Hematopoietic multipotent progenitor cell treated with erythropoietin and hydrocortisone succinate and interleukin-3 and kit ligand, for 15 days (in vitro differentiated cells): ENCODE data around the gene LHFPL5.
A peak's percentile ranks its signal among the peaks of the same experiment; 100 is the strongest.

Experiments used
- DNase-seq: peaks from one replicate; pipeline ENCODE4 v3.0.0-alpha.2; 2015; ENCODE audit warnings: low spot score

The LHFPL5 gene

GRCh38 chr6:35804996-35805736 is at the start of gene LHFPL5:
Gene LHFPL5 (plus strand): TSS chr6:35805352. CDS start chr6:35805671, 319 bp downstream.
- peak; percentile 28 for DNase-seq

GRCh38 chr6:35757456-35758123 is 47.6 kb upstream of the LHFPL5 start:
- DNase-seq: no peak

GRCh38 chr6:35759426-35759825 is 45.7 kb upstream of the LHFPL5 start:
- DNase-seq: no peak

DNA sequence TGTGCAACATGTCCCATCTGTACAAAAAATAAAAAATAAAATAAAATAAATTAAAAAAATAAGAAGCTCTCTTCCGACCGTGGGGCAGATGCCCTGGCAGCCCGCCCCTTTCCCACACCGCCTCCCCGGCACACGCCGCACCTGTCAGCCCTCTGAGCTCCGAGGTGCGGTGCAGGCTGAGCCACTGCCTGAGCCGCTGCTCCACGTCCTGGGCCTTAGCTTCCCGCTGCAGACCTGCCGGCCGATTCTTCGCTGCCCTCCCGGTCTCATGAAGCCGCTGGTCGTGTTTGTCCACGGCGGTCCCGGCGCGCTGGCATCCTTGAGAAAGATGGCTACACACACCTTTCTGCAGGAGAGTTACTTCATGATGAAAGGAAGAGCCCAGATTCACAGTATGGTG is 39.4 kb upstream of the LHFPL5 start:
- no peak for DNase-seq

DNA sequence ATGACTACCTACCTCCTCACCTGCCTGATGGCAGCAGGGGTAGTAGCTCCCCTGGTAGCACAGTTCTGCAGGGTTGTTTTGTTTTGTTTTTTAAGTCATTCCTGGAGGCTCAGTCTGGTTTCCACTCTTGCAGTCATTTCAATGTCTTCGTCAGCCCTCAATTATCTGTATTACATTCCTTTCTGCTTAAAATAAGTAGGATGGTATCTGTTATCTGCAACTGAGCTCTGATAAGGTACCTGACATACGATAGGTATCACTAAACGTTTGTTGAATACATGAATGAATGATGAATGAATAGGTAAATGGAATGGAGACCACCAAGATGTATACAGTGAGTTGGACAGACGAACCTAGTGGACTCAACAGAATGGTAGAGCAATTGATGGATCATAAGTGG is 35.9 kb upstream of the LHFPL5 start:
- no peak for DNase-seq

- DNase-seq: no peak
Measured at GRCh38 chr6:35771343-35771627, 33.9 kb upstream of the LHFPL5 start.

DNA sequence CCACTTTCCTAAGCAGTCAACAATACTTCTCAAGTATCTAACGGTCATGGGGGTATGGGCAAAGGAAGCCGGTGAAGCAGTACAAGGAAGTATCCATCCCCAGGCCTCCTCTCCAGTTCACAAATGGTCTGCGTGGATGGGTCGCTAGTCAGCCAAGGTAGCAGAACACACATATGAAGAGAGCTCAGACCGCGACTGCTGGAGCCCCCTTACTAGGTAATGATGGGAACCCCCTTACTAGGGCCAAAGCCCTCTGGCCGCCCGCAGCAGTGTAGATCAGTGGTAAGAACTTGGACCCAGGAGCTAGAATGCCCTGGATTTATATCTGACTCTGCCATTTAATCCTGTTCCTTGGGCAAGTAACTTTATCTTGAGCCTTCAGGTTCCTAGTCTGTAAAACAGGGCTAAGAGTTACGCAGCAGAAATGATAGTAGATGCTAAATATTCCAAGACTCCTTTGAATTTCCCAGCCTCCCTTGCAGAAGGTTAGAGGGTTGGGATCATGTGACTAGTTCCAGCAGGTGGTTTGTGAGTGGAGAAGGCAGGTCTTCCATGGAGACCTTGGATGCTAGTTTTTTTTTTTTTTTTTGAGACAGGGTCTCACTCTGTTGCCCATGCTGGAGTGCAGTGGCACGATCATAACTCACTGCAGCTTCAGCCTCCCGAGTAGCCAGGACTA is 30.9 kb upstream of the LHFPL5 start:
- DNase-seq: no peak

DNA sequence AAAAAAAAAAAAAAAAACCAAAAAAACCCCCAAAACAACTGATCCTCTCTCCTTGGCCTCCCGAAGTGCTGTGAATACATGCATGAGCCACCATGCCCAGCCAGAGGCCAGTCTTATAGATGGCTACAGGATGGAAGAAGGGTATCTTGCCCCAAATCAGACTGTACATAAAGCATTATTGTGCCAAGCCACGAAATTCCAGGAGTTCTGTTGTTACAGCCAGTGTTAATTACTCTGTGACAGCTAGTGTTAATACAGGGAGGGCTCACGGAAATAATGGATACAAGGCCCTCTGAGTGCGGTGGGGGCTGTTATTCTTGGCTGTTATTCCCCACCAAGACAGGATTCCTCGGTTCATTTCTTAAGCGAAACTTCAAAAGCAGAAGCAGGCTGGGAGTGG is 30.1 kb upstream of the LHFPL5 start:
- DNase-seq: no peak

DNA sequence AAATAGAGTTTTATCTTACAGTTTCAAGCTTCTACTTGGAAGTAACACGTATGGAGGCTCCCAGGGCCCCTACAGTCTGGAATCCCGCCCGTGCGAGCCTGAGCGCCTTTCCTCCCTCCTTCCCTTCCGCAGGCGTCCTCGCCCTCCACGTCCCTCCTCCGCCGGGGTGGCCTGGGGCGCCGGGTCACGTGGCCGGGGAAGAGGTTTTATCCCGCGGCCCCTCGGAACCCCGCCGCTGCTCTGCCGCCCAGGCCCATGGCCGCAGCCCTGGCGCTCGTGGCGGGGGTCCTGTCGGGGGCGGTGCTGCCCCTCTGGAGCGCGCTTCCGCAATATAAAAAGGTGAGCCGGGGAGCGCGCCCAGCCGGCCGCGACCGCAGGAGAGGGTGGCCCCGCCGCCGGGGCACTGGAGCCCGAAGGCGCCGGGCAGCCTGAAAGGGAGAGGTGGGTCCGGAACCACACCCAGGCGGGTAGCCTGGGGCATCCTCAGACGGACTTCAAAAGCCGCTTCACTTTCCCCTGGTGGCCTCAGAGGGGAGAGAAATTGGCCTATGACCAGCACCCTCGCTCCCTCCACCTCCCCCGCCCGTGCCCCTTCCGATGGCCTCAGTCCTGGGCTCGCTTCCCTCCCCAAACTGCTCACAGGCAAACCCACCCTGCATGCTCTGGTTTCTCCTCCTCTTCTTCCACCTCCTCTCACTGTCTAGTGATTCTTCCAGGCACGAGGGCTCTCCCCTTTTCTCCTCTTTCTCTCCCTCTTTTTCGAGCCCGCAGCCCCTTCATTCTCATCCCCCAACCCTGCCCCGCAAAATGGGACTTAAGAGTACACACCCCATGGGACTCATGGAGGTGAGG is 28.6 kb upstream of the LHFPL5 start, which contains the start of gene CLPSL2:
Gene CLPSL2 (plus strand): TSS at position 235 of the 852 bp plus-strand sequence. CDS start 21 bp downstream, at position 256.
- no peak for DNase-seq

DNA sequence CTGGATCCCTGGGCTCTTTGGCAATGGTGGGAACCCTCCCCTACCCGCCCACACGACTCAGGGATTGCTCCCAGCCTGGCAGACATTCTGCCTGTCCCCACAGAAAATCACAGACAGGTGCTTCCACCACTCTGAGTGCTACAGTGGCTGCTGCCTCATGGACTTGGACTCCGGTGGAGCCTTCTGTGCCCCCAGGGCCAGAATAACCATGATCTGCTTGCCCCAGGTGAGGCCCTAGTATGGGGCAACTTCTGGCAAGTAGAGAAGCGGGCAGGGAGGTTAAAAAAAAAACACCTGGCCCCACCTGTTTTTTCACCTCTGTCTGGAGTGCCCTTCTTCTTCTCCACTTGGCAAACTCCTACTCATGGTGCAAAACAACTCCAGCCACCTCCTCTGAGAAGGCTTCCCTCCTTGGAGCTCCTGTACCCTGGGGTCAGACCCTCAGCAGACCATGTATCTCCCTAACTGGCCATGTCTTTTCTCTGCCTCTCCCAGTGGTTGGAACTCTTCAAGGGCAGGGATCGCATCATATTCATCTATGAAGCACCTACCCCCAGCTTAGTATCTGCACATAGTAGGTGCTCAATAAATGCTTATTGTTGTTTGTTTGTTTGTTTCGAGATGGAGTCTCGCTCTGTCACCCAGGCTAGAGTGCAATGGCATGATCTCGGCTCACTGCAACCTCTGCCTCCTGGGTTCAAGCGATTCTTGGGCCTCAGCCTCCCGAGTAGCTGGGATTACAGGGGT is 27.6 kb upstream of the LHFPL5 start:
- DNase-seq: no peak

- no peak for DNase-seq
Measured at GRCh38 chr6:35778437-35778836, 26.7 kb upstream of the LHFPL5 start.

DNA sequence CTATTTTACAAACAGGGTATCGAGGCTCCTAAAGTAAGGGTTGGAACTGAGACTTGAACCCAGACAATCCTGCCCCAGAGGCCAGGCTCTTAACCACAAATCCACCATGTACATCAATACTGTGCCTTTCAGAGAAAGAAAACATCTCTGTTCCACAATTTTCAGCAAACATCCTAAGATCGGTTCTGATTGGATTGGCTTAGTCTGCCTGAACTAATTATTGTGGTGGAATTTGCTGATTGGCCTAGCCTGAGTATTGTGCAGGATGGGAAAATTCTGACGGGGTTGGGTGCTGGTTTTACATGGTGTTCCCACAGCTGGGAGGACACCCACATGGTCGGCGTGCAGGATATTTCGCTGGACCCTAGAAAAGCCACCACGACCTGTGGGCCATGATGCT is 24.4 kb upstream of the LHFPL5 start, which contains the start of gene CLPSL1:
Gene CLPSL1 (plus strand): TSS at position 301 of the 400 bp plus-strand sequence. CDS start 92 bp downstream, at position 393.
- DNase-seq: no peak

- DNase-seq: no peak
Measured at GRCh38 chr6:35781290-35781689, 23.9 kb upstream of the LHFPL5 start.

- no peak for DNase-seq
Measured at GRCh38 chr6:35782424-35782823, 22.7 kb upstream of the LHFPL5 start.

GRCh38 chr6:35784200-35784599 is 21.0 kb upstream of the LHFPL5 start:
- no peak for DNase-seq

DNA sequence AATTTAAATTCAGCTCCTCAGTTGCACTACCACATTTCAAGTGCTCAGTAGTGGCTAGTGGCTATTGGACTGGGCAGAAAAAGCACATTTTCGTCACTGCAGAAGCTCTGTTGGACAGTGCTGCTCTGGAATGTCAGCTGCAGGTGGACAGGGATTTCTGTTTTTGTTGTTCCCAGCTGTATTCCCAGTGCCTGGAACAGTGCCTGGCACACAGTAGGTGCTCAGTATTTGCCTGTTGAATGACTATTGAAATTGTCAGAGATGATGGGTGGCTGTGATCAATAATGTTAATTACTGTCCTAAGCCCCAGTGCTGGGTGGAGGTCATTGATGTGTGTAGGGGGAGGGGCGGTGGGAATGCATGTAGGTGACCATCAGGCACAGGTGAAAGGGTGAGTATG is 18.9 kb upstream of the LHFPL5 start:
- no peak for DNase-seq

- DNase-seq: no peak
Measured at GRCh38 chr6:35786810-35787209, 18.3 kb upstream of the LHFPL5 start.

DNA sequence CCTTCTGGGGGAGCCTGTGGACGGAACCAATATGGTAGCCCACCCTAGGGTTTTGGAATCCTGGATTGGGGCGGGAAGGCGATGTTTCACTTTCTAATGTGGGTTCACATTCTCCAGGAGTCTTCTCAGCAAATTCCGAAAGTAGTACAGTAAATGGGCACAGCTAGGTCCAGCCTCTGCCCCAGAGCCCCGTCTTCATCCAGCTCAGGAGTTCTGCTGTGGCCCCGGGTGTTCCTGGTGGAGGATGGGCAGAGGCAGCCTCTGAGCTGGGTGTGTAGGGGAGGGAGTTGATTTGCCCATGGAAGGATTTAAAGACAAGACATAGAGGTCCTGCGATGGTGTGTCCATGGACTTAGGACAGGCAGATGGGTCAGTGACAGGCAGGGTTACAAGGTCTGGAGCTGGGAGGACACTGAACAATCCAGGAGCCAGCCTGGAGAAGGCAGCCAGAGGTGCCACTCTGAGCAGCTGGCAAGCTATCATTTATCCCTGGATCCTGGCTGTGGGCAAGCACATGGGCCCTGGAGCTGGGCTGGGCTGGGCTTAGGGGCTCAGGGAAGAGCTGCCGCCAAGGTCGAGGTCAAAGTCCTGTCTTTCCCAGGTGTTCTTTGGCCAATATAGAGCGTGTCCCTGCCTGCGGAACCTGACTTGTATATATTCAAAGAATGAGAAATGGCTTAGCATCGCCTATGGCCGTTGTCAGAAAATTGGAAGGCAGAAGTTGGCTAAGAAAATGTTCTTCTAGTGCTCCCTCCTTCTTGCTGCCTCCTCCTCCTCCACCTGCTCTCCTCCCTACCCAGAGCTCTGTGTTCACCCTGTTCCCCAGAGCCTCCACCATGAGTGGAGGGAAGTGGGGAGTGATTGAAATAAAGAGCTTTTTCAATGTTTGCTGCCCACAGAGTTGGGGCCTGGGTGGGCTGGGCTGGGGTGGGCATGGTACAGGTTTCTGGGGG is 17.6 kb upstream of the LHFPL5 start:
- DNase-seq: no peak

DNA sequence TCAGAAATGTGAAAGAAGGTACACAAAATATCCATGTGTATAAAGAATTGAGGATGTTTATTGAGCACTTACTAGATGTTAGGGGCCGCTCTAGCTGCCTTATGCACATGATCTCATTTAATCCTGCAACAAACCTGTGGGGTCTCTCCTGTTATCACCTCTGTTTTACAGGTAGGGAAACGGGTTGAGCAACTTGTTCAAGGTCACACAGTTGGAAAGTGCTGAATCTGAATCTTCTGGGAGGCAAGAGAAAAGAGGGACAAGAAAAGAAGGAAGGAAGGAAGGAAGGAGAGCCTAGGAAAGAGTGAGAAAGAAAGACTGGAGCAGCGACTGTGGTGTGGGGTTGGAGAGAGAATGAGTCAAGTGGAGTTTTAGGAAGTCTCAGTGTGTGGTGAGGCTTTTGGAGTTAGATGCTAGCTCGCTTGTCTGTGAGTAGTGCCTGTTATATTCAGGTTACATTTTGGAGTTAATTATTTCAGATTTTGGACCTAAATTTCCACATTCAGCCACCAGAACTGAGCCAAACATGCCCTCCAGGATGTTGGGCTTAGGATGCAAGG is 16.6 kb upstream of the LHFPL5 start:
- DNase-seq: no peak

DNA sequence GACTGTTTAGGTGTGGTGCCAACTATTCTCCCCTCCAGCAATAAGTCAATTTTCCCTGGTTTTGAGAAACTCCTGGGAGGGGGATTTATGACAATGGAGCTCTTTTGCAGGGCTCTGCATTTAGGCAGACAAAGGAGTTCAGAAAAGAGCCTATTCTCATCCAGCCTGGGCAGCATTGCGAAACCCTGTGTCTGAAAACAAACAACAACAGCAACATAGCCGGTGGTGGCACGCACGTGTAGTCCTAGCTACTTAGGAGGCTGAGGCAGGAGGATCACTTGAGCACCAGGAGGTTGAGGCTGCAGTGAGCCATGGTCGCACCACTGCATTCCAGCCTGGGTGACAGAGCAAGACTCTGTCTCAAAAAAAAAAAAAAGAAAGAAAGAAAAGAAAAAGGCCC is 14.5 kb upstream of the LHFPL5 start:
- DNase-seq: no peak
